ENCODE data around the gene ALDH1L2.

DNA sequence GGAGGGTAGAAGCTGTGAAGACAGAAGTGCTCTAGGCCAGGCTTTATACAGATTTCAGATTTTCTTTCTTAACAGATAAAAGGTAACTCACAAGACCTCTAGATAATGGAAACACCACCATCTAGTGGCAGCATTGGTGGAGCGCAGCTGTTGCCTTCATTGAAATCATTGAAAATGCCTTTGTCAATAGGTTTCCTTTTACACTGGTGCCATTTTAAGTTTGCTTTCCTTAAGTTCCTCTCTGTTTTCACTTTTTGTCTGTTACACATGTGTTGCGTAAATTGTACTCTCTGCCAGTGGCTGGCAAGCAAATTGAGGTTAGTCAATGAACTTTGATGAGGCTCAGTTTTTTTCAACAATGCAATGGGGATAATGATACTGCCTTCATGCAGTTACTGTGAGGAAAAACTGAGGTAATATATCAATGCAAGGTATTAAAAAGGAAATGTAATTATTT lies 31.1 kb downstream of the ALDH1L2 start:
- TF ChIP-seq, protein P1, sequence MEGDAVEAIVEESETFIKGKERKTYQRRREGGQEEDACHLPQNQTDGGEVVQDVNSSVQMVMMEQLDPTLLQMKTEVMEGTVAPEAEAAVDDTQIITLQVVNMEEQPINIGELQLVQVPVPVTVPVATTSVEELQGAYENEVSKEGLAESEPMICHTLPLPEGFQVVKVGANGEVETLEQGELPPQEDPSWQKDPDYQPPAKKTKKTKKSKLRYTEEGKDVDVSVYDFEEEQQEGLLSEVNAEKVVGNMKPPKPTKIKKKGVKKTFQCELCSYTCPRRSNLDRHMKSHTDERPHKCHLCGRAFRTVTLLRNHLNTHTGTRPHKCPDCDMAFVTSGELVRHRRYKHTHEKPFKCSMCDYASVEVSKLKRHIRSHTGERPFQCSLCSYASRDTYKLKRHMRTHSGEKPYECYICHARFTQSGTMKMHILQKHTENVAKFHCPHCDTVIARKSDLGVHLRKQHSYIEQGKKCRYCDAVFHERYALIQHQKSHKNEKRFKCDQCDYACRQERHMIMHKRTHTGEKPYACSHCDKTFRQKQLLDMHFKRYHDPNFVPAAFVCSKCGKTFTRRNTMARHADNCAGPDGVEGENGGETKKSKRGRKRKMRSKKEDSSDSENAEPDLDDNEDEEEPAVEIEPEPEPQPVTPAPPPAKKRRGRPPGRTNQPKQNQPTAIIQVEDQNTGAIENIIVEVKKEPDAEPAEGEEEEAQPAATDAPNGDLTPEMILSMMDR (IDR thresholded peaks at IDR 0.05) = peak; percentile 83 to 95 (median 92)
- no peak for TF ChIP-seq POLR2A (IDR thresholded peaks at IDR 0.05)

All from thyroid gland (tissue), 4 donors.